BLaER1 treated with 17β-estradiol and CSF1 and Interleukin-3, amounts not matched to agents 10 nM and 100 nM (cell line): Measurements from ENCODE around the gene SLU7.

Experiments
- H3K27ac ChIP-seq, 11 experiments: shearing (Covaris generic); formaldehyde crosslinking; 2 replicates each; pipeline ENCODE4 v1.8.1; 2022
- H3K27me3 ChIP-seq, 11 experiments: shearing (Covaris generic); formaldehyde crosslinking; 2 replicates each; pipeline ENCODE4 v1.8.1; 2022
- H3K36me3 ChIP-seq, 11 experiments: shearing (Covaris generic); formaldehyde crosslinking; 2 replicates each; pipeline ENCODE4 v1.8.1; 2022
- H3K4me1 ChIP-seq, 10 experiments: shearing (Covaris generic); formaldehyde crosslinking; 2 replicates each; pipeline ENCODE4 v1.8.1; 2022
- H3K4me2 ChIP-seq, 11 experiments: shearing (Covaris generic); formaldehyde crosslinking; 2 replicates each; pipeline ENCODE4 v1.8.1; 2022
- H3K4me3 ChIP-seq, 10 experiments: shearing (Covaris generic); formaldehyde crosslinking; 2 replicates each; pipeline ENCODE4 v1.8.1; 2022
- H3K9ac ChIP-seq, 11 experiments: shearing (Covaris generic); formaldehyde crosslinking; 2 replicates each; pipeline ENCODE4 v1.8.1; 2022
- H3K9me3 ChIP-seq, 11 experiments: shearing (Covaris generic); formaldehyde crosslinking; replicated peaks in 1 of 11; 2 replicates each; pipeline ENCODE4 v1.8.1; 2022
- H4K20me1 ChIP-seq, 11 experiments: shearing (Covaris generic); formaldehyde crosslinking; 2 replicates each; pipeline ENCODE4 v1.8.1; 2022
- Cebpa-rat ChIP-seq, 11 experiments: shearing (Covaris generic); IDR thresholded peaks; 2 replicates each; pipeline ENCODE4 v1.8.1; 2022

SLU7 gene

DNA sequence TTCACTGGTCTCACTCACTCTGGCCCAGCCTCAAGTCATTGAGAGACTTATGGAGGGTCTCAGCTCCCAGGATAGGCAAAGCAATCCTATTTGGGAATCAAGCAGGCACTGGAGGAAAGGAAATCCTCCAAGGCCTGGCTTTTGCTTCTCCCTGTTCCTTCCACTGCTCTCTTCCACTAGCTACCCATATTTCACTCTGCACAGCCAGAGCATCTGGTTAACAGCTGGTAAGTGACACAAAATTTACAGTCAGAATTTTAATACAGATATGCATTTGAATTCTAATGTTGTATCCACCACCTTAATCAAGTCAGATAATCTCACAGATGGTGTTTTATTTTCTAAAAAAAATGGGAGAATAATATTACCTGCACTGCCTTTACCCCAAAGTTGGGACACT lies 47.6 kb downstream of the SLU7 start:
- no peak overlapping the region for H3K9ac ChIP-seq
- no peak overlapping the region for H3K27ac ChIP-seq
- TF ChIP-seq Cebpa-rat (IDR thresholded peaks at IDR 0.05): no peak
- H3K4me2 ChIP-seq: no peak overlapping the region
- H3K27me3 ChIP-seq: peaks cover 20 to 40% (median 32%) of the 10 kb centered on the region in 11 experiments
- no peak overlapping the region for H3K4me3 ChIP-seq
- no peaks in the 10 kb centered on the region for H3K36me3 ChIP-seq
- peaks cover 0 to 14% (median 6%) of the 10 kb centered on the region in 11 experiments; a peak in 11 of 22 replicates for H3K9me3 ChIP-seq
- no peaks in the 10 kb centered on the region for H4K20me1 ChIP-seq
- H3K4me1 ChIP-seq: no peaks in the 10 kb centered on the region

DNA sequence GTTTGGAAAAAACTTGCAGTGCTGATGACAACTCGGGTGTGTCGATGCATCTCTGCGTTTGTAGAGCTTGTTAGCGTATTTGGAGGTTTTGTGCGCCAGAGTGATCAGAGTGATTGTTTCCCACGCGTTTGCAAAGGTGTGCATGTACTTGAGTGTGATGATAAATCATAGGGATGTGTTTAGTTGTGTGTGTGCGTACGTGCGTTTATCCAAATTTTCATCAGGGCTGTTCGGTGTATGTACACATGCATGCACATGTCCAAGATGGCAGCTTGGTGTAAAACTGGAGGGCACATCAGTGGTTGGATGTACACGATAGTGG lies 48.2 kb downstream of the SLU7 start:
- Histone ChIP-seq H3K9me3 (peaks cover 0 to 14% (median 6%) of the 10 kb centered on the region in 11 experiments; a peak in 11 of 22 replicates), H3K4me3 (peak overlapping the region in 1 of 10 experiments; percentile 14; a peak in 1 of 20 replicates), H3K27ac (no peak overlapping the region), H3K9ac (no peak overlapping the region), H3K4me2 (peak overlapping the region in 4 of 11 experiments; percentile 6 to 34 (median 18); a peak in 5 of 22 replicates), H3K36me3 (no peaks in the 10 kb centered on the region), H3K27me3 (peaks cover 20 to 40% (median 32%) of the 10 kb centered on the region in 11 experiments), H3K4me1 (no peaks in the 10 kb centered on the region), H4K20me1 (no peaks in the 10 kb centered on the region)
- TF ChIP-seq Cebpa-rat (IDR thresholded peaks at IDR 0.05): no peak

DNA sequence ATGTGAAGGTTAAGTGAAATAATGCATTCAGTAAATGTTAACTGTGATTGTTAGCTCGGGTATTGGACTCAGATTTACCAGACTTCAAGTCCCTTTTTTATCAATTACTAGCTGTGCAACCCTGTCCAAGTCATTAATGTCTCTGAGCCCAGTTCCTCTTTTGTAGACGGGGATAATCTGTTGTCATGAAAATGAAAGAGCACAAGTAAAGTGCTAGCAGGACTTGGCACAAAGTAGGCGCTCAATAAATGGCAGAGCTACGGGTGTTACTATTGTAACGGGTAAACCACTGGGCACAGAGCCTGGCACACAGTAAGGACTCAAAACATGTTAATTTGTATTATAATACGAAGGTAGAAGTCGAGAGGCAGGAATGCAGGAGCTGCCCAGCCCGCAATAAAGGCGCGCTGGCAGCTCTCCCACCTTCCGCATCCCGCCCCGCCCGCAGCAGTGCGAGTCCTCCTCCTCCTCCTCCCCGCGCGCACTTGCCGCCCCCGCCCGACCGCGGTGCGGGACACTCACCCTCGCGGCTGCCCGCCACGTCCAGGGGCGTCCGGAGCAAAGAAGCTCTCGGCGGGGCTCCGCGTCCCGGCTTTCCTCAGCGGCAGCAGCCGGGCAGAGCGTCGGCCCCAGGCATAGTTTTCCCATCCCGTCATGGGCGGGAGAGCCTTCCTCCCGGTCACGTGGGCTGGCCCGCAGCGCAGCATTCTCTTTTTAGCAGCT lies 48.7 kb downstream of the SLU7 start, which contains the start of gene C1QTNF2:
Gene C1QTNF2 (minus strand): TSS at position 637 of the 723 bp plus-strand sequence. CDS start 15,615 bp downstream, outside the sequence.
- Histone ChIP-seq H3K36me3 (no peaks in the 10 kb centered on the region), H3K4me3 (peak within 1 kb of the TSS in 2 of 10 experiments; percentile 14 to 40; a peak in 2 of 20 replicates)

DNA sequence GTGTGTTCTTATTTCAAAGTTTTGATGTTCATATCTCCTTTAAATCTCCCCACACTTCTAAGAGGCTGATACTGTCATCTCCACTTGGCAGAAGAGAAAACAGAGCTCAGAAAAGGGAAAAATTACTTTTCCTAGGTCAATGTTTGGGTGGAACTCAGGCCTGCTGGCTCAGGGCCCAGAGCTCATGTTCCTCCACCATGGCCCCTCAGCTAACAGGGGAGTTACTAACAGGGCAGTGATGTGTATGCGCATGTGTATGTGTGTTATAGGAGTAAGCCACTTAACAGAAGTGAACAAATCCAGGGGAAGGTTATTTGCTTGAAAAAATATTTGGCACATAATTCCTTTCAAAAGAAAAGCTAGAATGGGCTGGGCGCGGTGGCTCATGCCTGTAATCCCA lies 51.0 kb downstream of the SLU7 start:
- no peaks in the 10 kb centered on the region for H4K20me1 ChIP-seq
- peaks cover 20 to 40% (median 32%) of the 10 kb centered on the region in 11 experiments for H3K27me3 ChIP-seq
- H3K4me3 ChIP-seq: no peak overlapping the region
- no peak overlapping the region for H3K4me2 ChIP-seq
- H3K4me1 ChIP-seq: no peaks in the 10 kb centered on the region
- no peaks in the 10 kb centered on the region for H3K36me3 ChIP-seq
- TF ChIP-seq Cebpa-rat (IDR thresholded peaks at IDR 0.05): no peak
- peaks cover 0 to 14% (median 6%) of the 10 kb centered on the region in 11 experiments; a peak in 11 of 22 replicates for H3K9me3 ChIP-seq
- H3K9ac ChIP-seq: no peak overlapping the region
- no peak overlapping the region for H3K27ac ChIP-seq

More for the DNA sequence above, 48.7 kb downstream of the SLU7 start, which contains the start of gene C1QTNF2:
- Histone ChIP-seq H3K27ac (no peak within 1 kb of the TSS), H3K4me2 (peak within 1 kb of the TSS in 5 of 11 experiments; percentile 6 to 34 (median 14); a peak in 5 of 22 replicates), H3K9ac (no peak within 1 kb of the TSS), H3K9me3 (peaks cover 0 to 14% (median 6%) of the 10 kb centered on the region in 11 experiments; a peak in 11 of 22 replicates), H4K20me1 (no peaks in the 10 kb centered on the region), H3K27me3 (peaks cover 20 to 40% (median 32%) of the 10 kb centered on the region in 11 experiments), H3K4me1 (no peaks in the 10 kb centered on the region)
- TF ChIP-seq Cebpa-rat (IDR thresholded peaks at IDR 0.05): no peak

DNA sequence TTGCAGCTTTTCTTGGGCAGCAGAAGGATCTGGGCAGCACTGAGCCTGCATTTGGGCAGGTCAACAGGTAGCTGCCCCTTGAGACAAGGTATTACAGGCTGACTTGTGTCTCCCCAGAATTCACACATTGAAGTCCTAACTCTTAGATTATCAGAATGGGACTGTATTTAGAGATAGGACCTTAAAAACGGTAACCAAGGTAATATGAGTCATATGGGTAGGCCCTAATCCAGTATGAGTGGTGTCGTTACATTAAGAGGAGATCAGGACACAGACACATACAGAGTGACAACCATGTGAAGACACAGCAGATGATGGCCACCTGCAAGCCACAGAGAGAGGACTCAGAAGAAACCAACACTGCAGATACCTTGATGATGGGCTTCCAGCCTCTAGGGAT lies 51.6 kb downstream of the SLU7 start:
- Histone ChIP-seq H3K27ac (no peak overlapping the region), H3K36me3 (no peaks in the 10 kb centered on the region), H3K9ac (no peak overlapping the region), H3K4me3 (no peak overlapping the region), H3K4me2 (no peak overlapping the region), H3K27me3 (peaks cover 20 to 37% (median 32%) of the 10 kb centered on the region in 11 experiments), H4K20me1 (no peaks in the 10 kb centered on the region), H3K9me3 (peaks cover 0 to 14% (median 6%) of the 10 kb centered on the region in 11 experiments; a peak in 11 of 22 replicates), H3K4me1 (no peaks in the 10 kb centered on the region)
- TF ChIP-seq Cebpa-rat (IDR thresholded peaks at IDR 0.05): no peak

DNA sequence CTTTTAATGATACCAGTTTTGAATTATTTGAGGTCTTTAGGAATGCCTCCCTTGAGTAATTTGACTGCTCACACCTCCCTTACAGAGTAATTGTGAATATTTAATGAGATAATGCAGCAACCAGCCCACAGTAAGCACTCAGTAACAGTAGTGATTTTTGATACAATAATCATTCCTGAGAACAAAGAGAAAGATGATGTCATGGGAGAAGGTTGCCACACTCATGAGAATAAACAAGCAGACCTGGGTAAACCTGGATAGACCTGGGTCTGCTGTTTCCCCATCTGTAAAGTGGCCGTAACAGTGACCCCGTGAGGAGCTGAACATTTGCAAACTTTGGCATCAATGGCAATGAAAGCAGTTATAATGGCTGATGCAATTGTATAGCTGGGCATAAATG lies 52.7 kb downstream of the SLU7 start:
- Histone ChIP-seq H3K36me3 (no peaks in the 10 kb centered on the region), H4K20me1 (no peaks in the 10 kb centered on the region), H3K9me3 (peaks cover 0 to 14% (median 6%) of the 10 kb centered on the region in 11 experiments; a peak in 11 of 22 replicates), H3K4me3 (no peak overlapping the region), H3K9ac (no peak overlapping the region), H3K4me1 (no peaks in the 10 kb centered on the region), H3K27ac (no peak overlapping the region), H3K27me3 (peaks cover 20 to 30% (median 27%) of the 10 kb centered on the region in 11 experiments), H3K4me2 (no peak overlapping the region)
- TF ChIP-seq Cebpa-rat (IDR thresholded peaks at IDR 0.05): no peak

DNA sequence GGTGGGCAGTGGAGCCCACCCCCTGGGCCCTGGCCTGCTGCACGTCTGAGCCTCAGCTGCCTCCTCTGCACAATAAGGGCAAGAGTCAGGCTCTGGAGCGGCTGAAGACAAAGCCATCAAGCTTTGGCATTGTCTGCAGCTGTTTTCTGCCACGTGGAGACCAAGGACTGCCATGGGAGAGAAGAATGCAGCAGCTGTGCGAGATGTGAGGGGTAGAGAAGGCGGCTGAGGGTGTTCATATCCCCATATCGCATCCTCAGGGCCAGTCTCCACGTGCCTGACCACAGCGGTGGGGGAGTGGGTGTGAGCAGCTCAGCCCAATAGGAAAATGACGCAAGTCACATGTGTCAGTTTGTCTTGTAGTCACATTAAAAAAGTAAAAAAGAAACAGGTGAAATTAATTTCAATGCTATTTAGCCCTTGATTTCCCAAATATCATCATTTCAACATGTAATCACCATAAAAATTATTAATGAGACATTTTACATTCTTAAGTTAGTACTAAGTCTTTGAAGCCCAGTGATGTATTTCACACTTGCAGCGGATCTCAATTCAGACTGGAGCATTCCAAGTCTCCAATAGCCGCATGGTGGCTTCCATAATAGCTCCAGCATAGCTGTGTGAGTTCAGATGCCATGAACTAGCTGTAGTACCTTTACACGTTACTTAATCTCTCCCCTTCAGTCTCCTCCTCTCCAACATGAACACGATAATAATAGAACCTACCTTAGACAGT lies 55.1 kb downstream of the SLU7 start:
- peaks cover 0 to 6% (median 3%) of the 10 kb centered on the region in 11 experiments; a peak in 10 of 22 replicates for H3K27me3 ChIP-seq
- H3K9ac ChIP-seq: no peak overlapping the region
- no peak for TF ChIP-seq Cebpa-rat (IDR thresholded peaks at IDR 0.05)
- no peak overlapping the region for H3K27ac ChIP-seq
- no peaks in the 10 kb centered on the region for H4K20me1 ChIP-seq
- peaks cover 0 to 4% (median 0%) of the 10 kb centered on the region in 11 experiments; a peak in 1 of 22 replicates for H3K9me3 ChIP-seq
- H3K4me1 ChIP-seq: no peaks in the 10 kb centered on the region
- H3K4me3 ChIP-seq: no peak overlapping the region
- H3K4me2 ChIP-seq: no peak overlapping the region
- H3K36me3 ChIP-seq: no peaks in the 10 kb centered on the region

DNA sequence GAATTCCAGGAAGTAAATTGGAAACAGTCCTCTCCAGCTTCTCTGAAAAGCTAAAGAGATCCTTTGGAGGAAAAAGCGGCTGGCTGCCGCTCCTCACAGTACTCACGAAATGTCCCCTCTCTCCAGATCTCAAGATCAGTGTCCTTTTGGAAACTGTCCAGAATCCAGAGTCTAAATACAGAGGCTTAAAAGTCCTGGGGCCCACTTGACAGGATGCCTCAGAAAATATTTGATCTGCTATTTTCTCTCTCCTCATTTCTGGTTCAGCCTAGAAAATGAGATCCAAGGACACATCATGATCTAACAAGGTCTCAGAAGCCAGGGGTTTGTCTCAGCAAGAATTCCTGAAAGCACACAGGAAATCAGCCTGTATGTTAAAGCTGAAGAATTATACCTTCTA lies 55.7 kb downstream of the SLU7 start:
- no peak for TF ChIP-seq Cebpa-rat (IDR thresholded peaks at IDR 0.05)
- Histone ChIP-seq H3K27me3 (no peaks in the 10 kb centered on the region), H3K4me1 (no peaks in the 10 kb centered on the region), H3K9ac (no peak overlapping the region), H3K4me3 (no peak overlapping the region), H4K20me1 (no peaks in the 10 kb centered on the region), H3K9me3 (no peaks in the 10 kb centered on the region), H3K36me3 (no peaks in the 10 kb centered on the region), H3K4me2 (no peak overlapping the region), H3K27ac (no peak overlapping the region)

DNA sequence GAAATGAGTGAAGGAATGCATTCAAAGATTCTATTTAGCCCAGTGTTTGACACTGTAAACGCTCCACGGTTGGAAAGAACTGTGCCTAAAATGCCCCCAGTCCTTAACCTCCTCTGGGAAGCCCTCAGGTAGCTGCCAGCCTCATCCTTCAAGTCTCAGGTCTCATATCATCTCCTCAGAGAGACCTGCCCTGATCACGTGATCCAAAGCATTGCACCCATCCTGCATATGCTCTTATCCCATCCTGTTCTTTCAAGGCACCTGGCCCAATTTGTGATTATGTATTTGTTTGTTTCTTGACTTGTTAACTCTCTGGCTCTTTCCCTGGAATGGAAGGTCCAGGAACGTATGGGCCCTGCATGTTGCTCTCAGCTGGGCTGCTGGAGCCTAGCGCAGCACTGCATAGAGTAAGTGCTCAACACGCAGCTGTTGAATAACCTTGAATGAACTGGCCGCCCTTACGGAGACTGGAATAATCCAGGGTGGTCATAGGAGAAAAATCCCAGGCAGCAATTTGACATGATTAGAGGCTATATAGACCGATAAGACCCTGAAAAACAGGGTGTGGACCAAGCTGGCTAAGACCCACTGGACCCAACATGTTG lies 57.2 kb downstream of the SLU7 start:
- H3K4me3 ChIP-seq: no peak overlapping the region
- no peaks in the 10 kb centered on the region for H3K4me1 ChIP-seq
- no peak overlapping the region for H3K27ac ChIP-seq
- no peaks in the 10 kb centered on the region for H4K20me1 ChIP-seq
- no peak for TF ChIP-seq Cebpa-rat (IDR thresholded peaks at IDR 0.05)
- no peaks in the 10 kb centered on the region for H3K27me3 ChIP-seq
- H3K4me2 ChIP-seq: no peak overlapping the region
- no peak overlapping the region for H3K9ac ChIP-seq
- H3K36me3 ChIP-seq: no peaks in the 10 kb centered on the region
- H3K9me3 ChIP-seq: no peaks in the 10 kb centered on the region
